HepG2 (cell line): Measurements from ENCODE around the gene RIN3.

Source experiments
- CTCF ChIP-seq: sonication (generic); formaldehyde crosslinking; IDR thresholded peaks from 2 replicates; pipeline ENCODE4 v1.5.0; 2020; ENCODE audit warnings: mild to moderate bottlenecking, missing genetic modification reagents, moderate library complexity
- GTF2F1 ChIP-seq: fragments of 150-350 bp; IDR thresholded peaks from 2 replicates; pipeline ENCODE4 v1.6.1; 2014; ENCODE audit warnings: low read length
- KAT7 ChIP-seq: IDR thresholded peaks from 2 replicates; pipeline ENCODE4 v1.6.1; 2018; ENCODE audit warnings: borderline replicate concordance, missing compliant biosample characterization
- ZBTB8A ChIP-seq: sonication (generic); formaldehyde crosslinking; IDR thresholded peaks from 2 replicates; pipeline ENCODE4 v1.4.0; 2020; ENCODE audit warnings: mild to moderate bottlenecking, low read depth, missing genetic modification reagents, borderline replicate concordance
- ZNF24 ChIP-seq: fragments of 450-650 bp; IDR thresholded peaks from 2 replicates; pipeline ENCODE4 v1.6.1; 2017; ENCODE audit warnings: antibody characterized with exemption, mild to moderate bottlenecking
- TF ChIP-seq, protein P1 (sequence below): sonication (generic); formaldehyde crosslinking; conservative IDR thresholded peaks from 2 replicates; pipeline ENCODE4 v1.4.0; 2020; ENCODE audit warnings: missing genetic modification reagents

- TF ChIP-seq GTF2F1 (no peak), CTCF (no peak), KAT7 (CRISPR knock-in tag) (no peak), ZBTB8A (CRISPR knock-in tag) (no peak), ZNF24 (no peak)
- TF ChIP-seq, protein P1, sequence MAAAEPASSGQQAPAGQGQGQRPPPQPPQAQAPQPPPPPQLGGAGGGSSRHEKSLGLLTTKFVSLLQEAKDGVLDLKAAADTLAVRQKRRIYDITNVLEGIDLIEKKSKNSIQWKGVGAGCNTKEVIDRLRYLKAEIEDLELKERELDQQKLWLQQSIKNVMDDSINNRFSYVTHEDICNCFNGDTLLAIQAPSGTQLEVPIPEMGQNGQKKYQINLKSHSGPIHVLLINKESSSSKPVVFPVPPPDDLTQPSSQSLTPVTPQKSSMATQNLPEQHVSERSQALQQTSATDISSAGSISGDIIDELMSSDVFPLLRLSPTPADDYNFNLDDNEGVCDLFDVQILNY (CRISPR knock-in tag), result no peak
Observed at GRCh38 chr14:92655419-92656201, 142.0 kb downstream of the RIN3 start.
